DOHH2 (cell line): ENCODE measurements around the gene NFAT5.

Experiments used
- H3F3A ChIP-seq: fragments of 200-600 bp; sonication (generic), shearing (Covaris generic); 2 replicates; pipeline ENCODE4 v1.6.0; 2016; ENCODE audit warnings: antibody characterized with exemption, mild to moderate bottlenecking; ENCODE audit not compliant: control insufficient read depth, insufficient read depth
- H3K27ac ChIP-seq: fragments of 200-600 bp; sonication (generic); 2 replicates; pipeline ENCODE4 v1.5.1; 2014; ENCODE audit warnings: low read depth, mild to moderate bottlenecking, low read length, moderate library complexity
- H3K27me3 ChIP-seq: fragments of 200-600 bp; sonication (generic); 2 replicates; pipeline ENCODE4 v1.6.1; 2014; ENCODE audit warnings: mild to moderate bottlenecking, low read length, mixed read lengths; ENCODE audit not compliant: control insufficient read depth
- H3K36me3 ChIP-seq: fragments of 200-600 bp; sonication (generic); 2 replicates; pipeline ENCODE4 v1.6.1; 2014; ENCODE audit warnings: mild to moderate bottlenecking, low read length, moderate library complexity, mixed read lengths; ENCODE audit not compliant: control insufficient read depth
- H3K4me1 ChIP-seq: fragments of 200-600 bp; sonication (generic); 2 replicates; pipeline ENCODE4 v1.6.1; 2014; ENCODE audit warnings: mild to moderate bottlenecking, low read length, mixed read lengths; ENCODE audit not compliant: control insufficient read depth
- H3K4me2 ChIP-seq: fragments of 200-600 bp; sonication (generic); 2 replicates; pipeline ENCODE4 v1.6.0; 2014; ENCODE audit warnings: mild to moderate bottlenecking, low read length, moderate library complexity
- H3K4me3 ChIP-seq: fragments of 200-600 bp; sonication (generic); 2 replicates; pipeline ENCODE4 v1.5.1; 2014; ENCODE audit warnings: mild to moderate bottlenecking, low read length, mixed read lengths
- H3K79me2 ChIP-seq: fragments of 200-600 bp; sonication (generic); 2 replicates; pipeline ENCODE4 v1.6.1; 2014; ENCODE audit warnings: mild to moderate bottlenecking, low read length, mixed read lengths; ENCODE audit not compliant: control insufficient read depth
- H3K9me2 ChIP-seq: fragments of 200-600 bp; sonication (generic); replicated peaks from 2 replicates; pipeline ENCODE4 v1.6.1; 2014; ENCODE audit warnings: mild to moderate bottlenecking, low read length, mixed read lengths; ENCODE audit not compliant: control insufficient read depth
- H3K9me3 ChIP-seq: fragments of 200-600 bp; sonication (generic); 2 replicates; pipeline ENCODE4 v1.6.1; 2014; ENCODE audit warnings: antibody characterized with exemption, low read length, mixed read lengths; ENCODE audit not compliant: control insufficient read depth, insufficient read depth
- H4K20me1 ChIP-seq: fragments of 200-600 bp; sonication (generic); 2 replicates; pipeline ENCODE4 v1.6.0; 2014; ENCODE audit warnings: low read depth, mild to moderate bottlenecking, antibody characterized with exemption, low read length, moderate library complexity; ENCODE audit not compliant: control insufficient read depth, insufficient read depth
- EZH2phosphoT487 ChIP-seq: fragments of 200-600 bp; sonication (generic); IDR thresholded peaks from 2 replicates; pipeline ENCODE4 v1.6.1; 2017; ENCODE audit warnings: borderline replicate concordance, mild to moderate bottlenecking, antibody characterized with exemption, low read length, moderate library complexity, mixed read lengths
- TF ChIP-seq, protein P1 (sequence below): fragments of 200-600 bp; sonication (generic); IDR thresholded peaks from one replicate; pipeline ENCODE4 v1.5.1; 2014; ENCODE audit warnings: antibody characterized with exemption, mild to moderate bottlenecking, low read depth, low read length; ENCODE audit not compliant: poor library complexity, severe bottlenecking

The NFAT5 gene

GRCh38 chr16:69748694-69749345, 183.1 kb downstream of the NFAT5 start:
- TF ChIP-seq EZH2phosphoT487 = no peak
- TF ChIP-seq, protein P1, sequence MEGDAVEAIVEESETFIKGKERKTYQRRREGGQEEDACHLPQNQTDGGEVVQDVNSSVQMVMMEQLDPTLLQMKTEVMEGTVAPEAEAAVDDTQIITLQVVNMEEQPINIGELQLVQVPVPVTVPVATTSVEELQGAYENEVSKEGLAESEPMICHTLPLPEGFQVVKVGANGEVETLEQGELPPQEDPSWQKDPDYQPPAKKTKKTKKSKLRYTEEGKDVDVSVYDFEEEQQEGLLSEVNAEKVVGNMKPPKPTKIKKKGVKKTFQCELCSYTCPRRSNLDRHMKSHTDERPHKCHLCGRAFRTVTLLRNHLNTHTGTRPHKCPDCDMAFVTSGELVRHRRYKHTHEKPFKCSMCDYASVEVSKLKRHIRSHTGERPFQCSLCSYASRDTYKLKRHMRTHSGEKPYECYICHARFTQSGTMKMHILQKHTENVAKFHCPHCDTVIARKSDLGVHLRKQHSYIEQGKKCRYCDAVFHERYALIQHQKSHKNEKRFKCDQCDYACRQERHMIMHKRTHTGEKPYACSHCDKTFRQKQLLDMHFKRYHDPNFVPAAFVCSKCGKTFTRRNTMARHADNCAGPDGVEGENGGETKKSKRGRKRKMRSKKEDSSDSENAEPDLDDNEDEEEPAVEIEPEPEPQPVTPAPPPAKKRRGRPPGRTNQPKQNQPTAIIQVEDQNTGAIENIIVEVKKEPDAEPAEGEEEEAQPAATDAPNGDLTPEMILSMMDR = no peak
- H4K20me1 ChIP-seq = 0 out of 2 replicates have a peak, but pooled peaks cover 5% of the 10 kb centered on the region
- H3K79me2 ChIP-seq = peaks cover 60% of the 10 kb centered on the region

DNA sequence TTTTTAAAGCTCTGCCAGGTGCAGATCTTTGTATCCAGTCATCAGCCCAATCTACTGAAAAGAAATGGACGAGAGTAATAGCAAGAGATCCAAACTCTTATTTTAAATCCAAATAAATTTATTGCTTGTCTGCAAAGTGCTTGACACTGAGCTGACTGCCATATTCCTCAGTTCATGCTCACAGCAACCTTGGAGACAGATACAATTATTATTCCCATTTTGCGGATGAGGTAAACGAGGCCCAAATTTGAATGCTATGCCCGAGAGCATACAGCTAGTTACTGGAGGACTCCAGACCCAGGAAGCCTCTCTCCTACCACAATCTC, 188.3 kb downstream of the NFAT5 start:
- Histone ChIP-seq H3K27ac (peak overlapping the region; percentile 39), H3K36me3 (peaks cover 49% of the 10 kb centered on the region), H3K9me3 (no peaks in the 10 kb centered on the region), H3K4me2 (peak overlapping the region; percentile 76), H4K20me1 (0 out of 2 replicates have a peak, but pooled peaks cover 5% of the 10 kb centered on the region), H3K4me1 (peaks cover 20% of the 10 kb centered on the region), H3K27me3 (no peaks in the 10 kb centered on the region), H3K4me3 (peak overlapping the region; percentile 87), H3K79me2 (peaks cover 48% of the 10 kb centered on the region), H3K9me2 (no peaks in the 10 kb centered on the region), H3F3A (no peaks in the 10 kb centered on the region)
- TF ChIP-seq, protein P1 = no peak
- TF ChIP-seq EZH2phosphoT487 = no peak

More at GRCh38 chr16:69748694-69749345, 183.1 kb downstream of the NFAT5 start:
- Histone ChIP-seq H3F3A (no peaks in the 10 kb centered on the region), H3K4me1 (peaks cover 14% of the 10 kb centered on the region), H3K4me2 (no peak overlapping the region), H3K27ac (no peak overlapping the region), H3K9me2 (no peaks in the 10 kb centered on the region), H3K4me3 (no peak overlapping the region), H3K9me3 (no peaks in the 10 kb centered on the region), H3K27me3 (no peaks in the 10 kb centered on the region), H3K36me3 (peaks cover 92% of the 10 kb centered on the region)
